ENCODE results near the gene SPTBN4. TPM values are rescaled to one million over a fixed set of nuclear protein-coding genes. Genes with fewer than 3 reads are reported as not detected.
"Not testable (repeated sequence)": the region's sequence is repeated elsewhere in the genome, so short reads cannot be mapped to it uniquely, and the experiment has no call there.

Gene SPTBN4
- total and polyA plus RNA-seq, 2 donors (not counting 1 experiment from before 2014, with no cell fraction given): 1.3 to 6.6 TPM

GRCh38 chr19:40474737-40475136 lies 7.9 kb downstream of the SPTBN4 start:
- Histone ChIP-seq H3K9ac (ENCODE audit: insufficient read depth, low read length) (no peak overlapping the region), H4K20me1 (ENCODE audit: control insufficient read depth, extremely low read depth, insufficient read depth, low read length) (no peaks in the 10 kb centered on the region), H3K4me1 (ENCODE audit: control insufficient read depth, extremely low read depth, insufficient read depth, low read length) (no peaks in the 10 kb centered on the region), H3K27me3 (ENCODE audit: control insufficient read depth, insufficient read depth, low read length) (no peaks in the 10 kb centered on the region), H3K4me3 (replicated peaks in 1 of 4; ENCODE audit: control extremely low read depth in 1 of 4, insufficient read depth in 1 of 4, low read depth in 3 of 4, low read length in 4 of 4) (no peak overlapping the region), H3K27ac (ENCODE audit: insufficient read depth, low read length) (no peak overlapping the region), H3K4me2 (ENCODE audit: extremely low read depth, insufficient read depth, low read length) (no peak overlapping the region), H3K79me2 (ENCODE audit: control insufficient read depth, insufficient read depth, low read length) (no peaks in the 10 kb centered on the region), H3K9me3 (ENCODE audit: control insufficient read depth, insufficient read depth, low read depth, low read length) (no peaks in the 10 kb centered on the region), H3K36me3 (ENCODE audit: control insufficient read depth, insufficient read depth, low read length) (no peaks in the 10 kb centered on the region), H2AFZ (ENCODE audit: low read length) (no peak overlapping the region)
- TF ChIP-seq EZH2 (IDR thresholded peaks at IDR 0.05; ENCODE audit: low read length, missing control alignments): no peak
- TF ChIP-seq, protein P1, sequence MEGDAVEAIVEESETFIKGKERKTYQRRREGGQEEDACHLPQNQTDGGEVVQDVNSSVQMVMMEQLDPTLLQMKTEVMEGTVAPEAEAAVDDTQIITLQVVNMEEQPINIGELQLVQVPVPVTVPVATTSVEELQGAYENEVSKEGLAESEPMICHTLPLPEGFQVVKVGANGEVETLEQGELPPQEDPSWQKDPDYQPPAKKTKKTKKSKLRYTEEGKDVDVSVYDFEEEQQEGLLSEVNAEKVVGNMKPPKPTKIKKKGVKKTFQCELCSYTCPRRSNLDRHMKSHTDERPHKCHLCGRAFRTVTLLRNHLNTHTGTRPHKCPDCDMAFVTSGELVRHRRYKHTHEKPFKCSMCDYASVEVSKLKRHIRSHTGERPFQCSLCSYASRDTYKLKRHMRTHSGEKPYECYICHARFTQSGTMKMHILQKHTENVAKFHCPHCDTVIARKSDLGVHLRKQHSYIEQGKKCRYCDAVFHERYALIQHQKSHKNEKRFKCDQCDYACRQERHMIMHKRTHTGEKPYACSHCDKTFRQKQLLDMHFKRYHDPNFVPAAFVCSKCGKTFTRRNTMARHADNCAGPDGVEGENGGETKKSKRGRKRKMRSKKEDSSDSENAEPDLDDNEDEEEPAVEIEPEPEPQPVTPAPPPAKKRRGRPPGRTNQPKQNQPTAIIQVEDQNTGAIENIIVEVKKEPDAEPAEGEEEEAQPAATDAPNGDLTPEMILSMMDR (conservative IDR thresholded peaks at IDR 0.05 in 1 of 2, IDR thresholded peaks at IDR 0.05 in 1 of 2; ENCODE audit: low read depth in 1 of 2, low read length in 2 of 2): no peak
- DNase-seq (ENCODE audit: low read depth in 2 of 2): no peak

DNA sequence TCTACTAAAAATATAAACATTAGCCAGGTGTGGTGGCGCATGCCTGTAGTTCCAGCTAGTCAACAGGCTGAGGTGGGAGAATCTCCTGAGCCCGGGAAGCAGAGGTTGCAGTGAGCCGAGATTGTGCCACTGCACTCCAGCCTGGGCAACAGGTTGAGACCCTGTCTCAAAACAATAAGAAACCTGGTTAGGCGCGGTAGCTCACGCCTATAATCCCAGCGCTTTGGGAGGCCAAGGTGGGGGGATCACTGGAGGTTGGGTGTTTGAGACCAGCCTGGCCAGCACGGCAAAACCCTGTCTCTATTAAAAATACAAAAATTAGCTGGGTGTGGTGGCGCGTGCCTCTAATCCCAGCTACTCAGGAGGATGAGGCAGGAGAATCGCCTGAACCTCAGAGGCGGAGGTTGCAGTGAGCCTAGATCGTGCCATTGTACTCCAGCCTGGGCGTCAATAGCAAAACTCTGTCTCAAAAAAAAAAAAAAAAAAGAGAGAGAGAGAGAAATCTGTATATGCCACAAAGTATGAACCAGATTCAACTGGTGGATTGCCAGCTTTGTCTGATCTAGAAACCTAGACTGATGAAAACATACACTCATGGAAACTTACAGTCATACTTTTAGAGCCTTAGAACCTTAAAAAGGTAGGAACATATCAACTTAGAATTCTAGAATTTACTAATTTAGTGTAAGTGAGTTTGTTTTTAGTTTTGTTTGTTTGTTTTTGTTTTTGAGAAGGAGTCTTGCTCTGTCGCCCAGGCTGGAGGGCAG lies 9.3 kb downstream of the SPTBN4 start:
- H3K9ac ChIP-seq (ENCODE audit: insufficient read depth, low read length); H3K4me3 ChIP-seq (replicated peaks in 1 of 4; ENCODE audit: control extremely low read depth in 1 of 4, insufficient read depth in 1 of 4, low read depth in 3 of 4, low read length in 4 of 4); H3K79me2 ChIP-seq (ENCODE audit: control insufficient read depth, insufficient read depth, low read length); H3K4me2 ChIP-seq (ENCODE audit: extremely low read depth, insufficient read depth, low read length); H3K36me3 ChIP-seq (ENCODE audit: control insufficient read depth, insufficient read depth, low read length); H3K27me3 ChIP-seq (ENCODE audit: control insufficient read depth, insufficient read depth, low read length); H3K9me3 ChIP-seq (ENCODE audit: control insufficient read depth, insufficient read depth, low read depth, low read length); H3K27ac ChIP-seq (ENCODE audit: insufficient read depth, low read length); H4K20me1 ChIP-seq (ENCODE audit: control insufficient read depth, extremely low read depth, insufficient read depth, low read length); H3K4me1 ChIP-seq (ENCODE audit: control insufficient read depth, extremely low read depth, insufficient read depth, low read length); H2AFZ ChIP-seq (ENCODE audit: low read length): not testable (repeated sequence)
- peak in 1 of 2 donors; percentile 25 for DNase-seq (ENCODE audit: low read depth in 2 of 2)

DNA sequence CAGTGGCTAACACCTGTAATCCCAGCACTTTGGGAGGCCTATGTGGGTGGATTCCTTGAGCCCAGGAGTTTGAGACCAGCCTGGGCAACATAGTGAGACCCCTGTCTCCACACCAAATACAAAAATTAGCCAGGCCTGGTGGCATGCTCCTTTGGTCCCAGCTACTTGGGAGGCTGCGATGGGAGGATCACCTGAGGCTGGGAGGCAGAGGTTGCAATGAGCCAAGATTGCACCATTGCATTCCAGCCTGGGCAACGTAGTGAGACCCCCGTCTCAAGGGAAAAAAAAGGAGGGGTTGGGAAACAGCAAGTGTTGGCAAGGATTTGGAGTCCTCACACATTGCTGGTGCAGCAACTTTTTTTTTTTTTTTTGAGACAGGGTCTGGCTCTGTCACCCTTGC lies 19.2 kb downstream of the SPTBN4 start:
- no peaks in the 10 kb centered on the region for H4K20me1 ChIP-seq (ENCODE audit: control insufficient read depth, extremely low read depth, insufficient read depth, low read length)
- TF ChIP-seq, protein P1 (conservative IDR thresholded peaks at IDR 0.05 in 1 of 2, IDR thresholded peaks at IDR 0.05 in 1 of 2; ENCODE audit: low read depth in 1 of 2, low read length in 2 of 2): no peak
- H3K4me3 ChIP-seq (replicated peaks in 1 of 4; ENCODE audit: control extremely low read depth in 1 of 4, insufficient read depth in 1 of 4, low read depth in 3 of 4, low read length in 4 of 4): no peak overlapping the region
- no peaks in the 10 kb centered on the region for H3K27me3 ChIP-seq (ENCODE audit: control insufficient read depth, insufficient read depth, low read length)
- H3K4me2 ChIP-seq (ENCODE audit: extremely low read depth, insufficient read depth, low read length): no peak overlapping the region
- no peak overlapping the region for H3K27ac ChIP-seq (ENCODE audit: insufficient read depth, low read length)
- no peaks in the 10 kb centered on the region for H3K36me3 ChIP-seq (ENCODE audit: control insufficient read depth, insufficient read depth, low read length)
- no peak for DNase-seq (ENCODE audit: low read depth in 2 of 2)
- H3K9me3 ChIP-seq (ENCODE audit: control insufficient read depth, insufficient read depth, low read depth, low read length): no peaks in the 10 kb centered on the region
- no peaks in the 10 kb centered on the region for H3K79me2 ChIP-seq (ENCODE audit: control insufficient read depth, insufficient read depth, low read length)
- no peaks in the 10 kb centered on the region for H3K4me1 ChIP-seq (ENCODE audit: control insufficient read depth, extremely low read depth, insufficient read depth, low read length)
- no peak overlapping the region for H2AFZ ChIP-seq (ENCODE audit: low read length)
- H3K9ac ChIP-seq (ENCODE audit: insufficient read depth, low read length): no peak overlapping the region

Measured in fibroblast of lung (primary cell).